Measurements from ENCODE around the gene TNFSF15.

Gene TNFSF15

DNA sequence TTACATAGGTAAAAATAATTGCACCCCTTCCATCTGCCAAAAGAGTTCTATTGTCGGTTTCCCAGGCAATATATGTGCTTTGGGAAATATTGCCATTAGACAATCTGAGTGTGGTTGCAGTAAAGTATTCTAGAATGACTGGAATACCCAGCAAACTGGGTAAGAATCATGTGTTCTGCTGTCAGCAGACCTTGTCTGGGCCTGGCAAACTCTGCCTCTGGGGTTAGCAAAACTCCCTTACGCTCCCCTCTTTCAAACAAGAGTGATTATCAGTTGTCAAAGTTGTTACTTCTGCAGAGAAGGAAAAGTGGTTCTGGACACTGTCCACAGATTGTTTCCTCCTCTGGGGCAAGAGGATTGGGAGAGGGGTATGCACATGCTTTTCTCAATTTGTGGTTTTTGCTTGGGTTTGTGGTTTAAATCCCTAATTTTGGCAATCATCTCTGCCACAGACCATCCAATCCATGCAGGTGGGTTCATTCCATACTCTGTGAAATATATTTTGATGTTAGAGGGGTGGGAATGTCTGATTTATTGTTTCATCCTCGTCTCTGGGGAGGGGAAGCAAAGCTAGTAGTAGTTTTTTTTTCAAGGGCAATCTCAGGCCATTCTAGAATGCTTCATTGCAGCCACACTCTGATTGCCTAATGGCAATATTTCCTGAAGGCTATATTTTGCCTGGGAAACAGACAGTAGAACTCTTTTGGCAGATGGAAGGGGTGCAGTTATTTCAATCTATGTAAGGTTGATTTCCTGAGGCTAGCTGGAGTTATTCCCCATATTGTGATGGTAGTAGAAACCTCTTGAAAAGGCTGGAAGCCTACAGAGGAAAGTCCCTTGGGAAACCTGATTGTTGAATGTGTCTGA, 24.0 kb upstream of the TNFSF15 start:
- TF ChIP-seq, protein P1, sequence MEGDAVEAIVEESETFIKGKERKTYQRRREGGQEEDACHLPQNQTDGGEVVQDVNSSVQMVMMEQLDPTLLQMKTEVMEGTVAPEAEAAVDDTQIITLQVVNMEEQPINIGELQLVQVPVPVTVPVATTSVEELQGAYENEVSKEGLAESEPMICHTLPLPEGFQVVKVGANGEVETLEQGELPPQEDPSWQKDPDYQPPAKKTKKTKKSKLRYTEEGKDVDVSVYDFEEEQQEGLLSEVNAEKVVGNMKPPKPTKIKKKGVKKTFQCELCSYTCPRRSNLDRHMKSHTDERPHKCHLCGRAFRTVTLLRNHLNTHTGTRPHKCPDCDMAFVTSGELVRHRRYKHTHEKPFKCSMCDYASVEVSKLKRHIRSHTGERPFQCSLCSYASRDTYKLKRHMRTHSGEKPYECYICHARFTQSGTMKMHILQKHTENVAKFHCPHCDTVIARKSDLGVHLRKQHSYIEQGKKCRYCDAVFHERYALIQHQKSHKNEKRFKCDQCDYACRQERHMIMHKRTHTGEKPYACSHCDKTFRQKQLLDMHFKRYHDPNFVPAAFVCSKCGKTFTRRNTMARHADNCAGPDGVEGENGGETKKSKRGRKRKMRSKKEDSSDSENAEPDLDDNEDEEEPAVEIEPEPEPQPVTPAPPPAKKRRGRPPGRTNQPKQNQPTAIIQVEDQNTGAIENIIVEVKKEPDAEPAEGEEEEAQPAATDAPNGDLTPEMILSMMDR (IDR thresholded peaks at IDR 0.05; ENCODE audit: low read depth, low read length): no peak
- Histone ChIP-seq H3K4me3 (ENCODE audit: low read depth, low read length) (no peak overlapping the region), H3K27ac (no peak overlapping the region), H3K9me3 (ENCODE audit: severe bottlenecking) (peaks cover 3% of the 10 kb centered on the region), H3K36me3 (no peaks in the 10 kb centered on the region), H3K27me3 (ENCODE audit: insufficient read depth, low read depth, severe bottlenecking) (no peaks in the 10 kb centered on the region)
- no peak for DNase-seq

DNA sequence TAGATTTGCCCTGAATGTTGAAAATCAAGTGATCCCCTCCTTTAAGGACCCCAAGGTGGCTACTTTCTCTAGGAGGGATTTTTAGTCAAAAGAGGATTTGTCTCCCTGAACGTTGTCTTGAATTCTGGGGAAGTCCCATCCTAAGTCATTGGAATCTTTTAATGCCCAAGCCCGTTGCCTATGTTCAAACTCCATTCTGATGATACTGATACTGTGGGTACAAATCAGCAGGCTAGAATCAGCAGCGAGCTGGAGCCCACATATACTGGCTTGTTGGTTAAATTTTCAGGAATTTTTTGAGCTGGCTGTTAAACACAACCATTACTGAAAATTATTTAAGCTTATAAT, 22.4 kb upstream of the TNFSF15 start:
- TF ChIP-seq, protein P1 (IDR thresholded peaks at IDR 0.05; ENCODE audit: low read depth, low read length): no peak
- DNase-seq: no peak

DNA sequence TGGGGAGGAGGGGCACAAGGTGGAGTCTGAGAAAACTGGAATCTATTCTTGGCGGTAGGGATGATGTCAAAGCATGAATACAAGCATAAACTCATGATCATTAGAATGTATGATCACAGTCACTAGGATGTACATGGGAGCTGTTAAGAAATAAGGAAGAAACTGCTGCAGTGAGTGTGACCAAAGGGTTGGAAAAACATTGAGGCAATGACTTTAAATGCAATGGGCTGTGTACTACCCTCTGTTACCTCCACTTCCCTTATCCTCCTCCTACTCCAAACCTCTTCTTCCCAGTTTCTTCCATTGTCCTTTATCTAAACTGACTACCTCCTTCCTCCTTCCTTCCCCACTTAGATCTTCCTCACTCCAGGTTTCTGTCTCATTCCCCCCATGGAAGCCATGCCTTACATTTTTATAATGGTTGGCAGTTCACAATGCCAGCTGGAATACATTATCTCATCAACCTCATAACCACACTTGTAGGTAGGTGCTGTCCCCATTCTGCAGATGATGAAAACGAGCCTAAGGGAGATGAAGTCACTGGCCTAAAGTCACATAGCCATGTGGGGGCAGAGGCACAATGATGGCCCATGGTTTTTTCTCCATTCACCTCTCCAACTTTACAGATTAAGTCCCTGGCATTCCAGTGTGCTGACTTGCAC, 21.9 kb upstream of the TNFSF15 start:
- TF ChIP-seq, protein P1 (IDR thresholded peaks at IDR 0.05; ENCODE audit: low read depth, low read length): no peak
- Histone ChIP-seq H3K27me3 (ENCODE audit: insufficient read depth, low read depth, severe bottlenecking) (no peaks in the 10 kb centered on the region), H3K4me3 (ENCODE audit: low read depth, low read length) (no peak overlapping the region), H3K27ac (no peak overlapping the region), H3K36me3 (no peaks in the 10 kb centered on the region), H3K9me3 (ENCODE audit: severe bottlenecking) (peaks cover 3% of the 10 kb centered on the region)
- DNase-seq: no peak

More for the DNA sequence above, 22.4 kb upstream of the TNFSF15 start:
- Histone ChIP-seq H3K27me3 (ENCODE audit: insufficient read depth, low read depth, severe bottlenecking) (no peaks in the 10 kb centered on the region), H3K9me3 (ENCODE audit: severe bottlenecking) (peaks cover 3% of the 10 kb centered on the region), H3K36me3 (no peaks in the 10 kb centered on the region), H3K27ac (no peak overlapping the region), H3K4me3 (ENCODE audit: low read depth, low read length) (no peak overlapping the region)

DNA sequence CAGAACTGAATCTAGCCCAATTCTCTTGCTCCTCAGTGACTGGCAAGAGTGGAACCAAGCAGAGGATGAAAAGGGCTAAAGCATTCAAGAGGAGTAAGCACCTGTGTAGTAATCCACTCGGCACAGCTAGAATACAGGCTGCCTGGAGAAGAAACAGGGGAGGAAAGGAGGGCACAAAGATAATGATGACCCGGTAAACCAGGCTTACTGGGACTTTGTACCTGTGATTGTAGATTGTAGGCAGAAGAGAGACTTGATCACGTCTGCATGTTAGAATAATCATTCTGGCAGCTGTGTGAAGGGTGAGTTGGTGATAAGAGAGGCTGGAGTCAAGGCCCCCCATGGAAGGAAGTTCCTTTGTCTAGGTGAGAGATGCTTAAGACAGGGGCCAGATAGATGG, 20.6 kb upstream of the TNFSF15 start:
- H3K27me3 ChIP-seq (ENCODE audit: insufficient read depth, low read depth, severe bottlenecking): no peaks in the 10 kb centered on the region
- no peak overlapping the region for H3K27ac ChIP-seq

DNA sequence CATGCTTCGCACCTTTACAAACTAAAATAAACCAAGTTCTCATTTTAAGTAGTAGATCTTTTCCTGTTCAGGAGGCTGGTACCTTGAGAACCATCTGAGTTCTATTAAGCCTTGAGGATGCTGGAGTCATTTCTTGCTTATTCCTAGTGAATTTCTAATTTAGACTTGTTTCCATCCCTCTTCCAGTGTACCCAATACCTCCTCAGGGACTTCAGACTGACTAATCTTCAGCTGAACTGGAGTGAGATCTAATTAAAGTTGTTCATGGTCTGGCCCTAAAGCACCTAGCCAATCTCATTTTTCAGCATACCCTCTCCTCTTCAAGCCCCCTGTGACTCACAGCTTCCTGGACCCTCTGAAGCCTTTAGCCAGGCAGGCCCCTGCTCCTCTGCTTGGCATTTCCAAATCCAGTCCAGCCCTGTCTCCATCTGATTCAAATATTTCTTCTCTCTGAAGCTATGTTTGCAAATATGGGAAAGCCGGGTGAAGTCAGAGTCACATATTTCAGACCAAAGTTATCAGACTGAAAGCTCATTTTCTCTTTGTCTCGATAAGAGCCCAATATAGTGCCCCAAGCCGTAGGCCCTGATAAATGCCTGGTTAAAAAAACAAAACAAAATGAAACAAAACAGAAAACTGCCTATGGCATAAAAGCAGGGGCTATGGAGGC, 19.4 kb upstream of the TNFSF15 start:
- TF ChIP-seq, protein P1 (IDR thresholded peaks at IDR 0.05; ENCODE audit: low read depth, low read length): no peak
- Histone ChIP-seq H3K4me3 (ENCODE audit: low read depth, low read length) (no peak overlapping the region), H3K9me3 (ENCODE audit: severe bottlenecking) (no peaks in the 10 kb centered on the region), H3K27me3 (ENCODE audit: insufficient read depth, low read depth, severe bottlenecking) (no peaks in the 10 kb centered on the region), H3K27ac (no peak overlapping the region), H3K36me3 (no peaks in the 10 kb centered on the region)
- DNase-seq: no peak

More for the DNA sequence above, 20.6 kb upstream of the TNFSF15 start:
- Histone ChIP-seq H3K36me3 (no peaks in the 10 kb centered on the region), H3K4me3 (ENCODE audit: low read depth, low read length) (no peak overlapping the region), H3K9me3 (ENCODE audit: severe bottlenecking) (no peaks in the 10 kb centered on the region)
- DNase-seq: no peak
- TF ChIP-seq, protein P1 (IDR thresholded peaks at IDR 0.05; ENCODE audit: low read depth, low read length): no peak

Data from WERI-Rb-1 (cell line).